C4-2B (cell line): Measurements from ENCODE around the gene GNGT2.

Experiments
- CTCF ChIP-seq: fragments of 450-650 bp; conservative IDR thresholded peaks from 2 replicates; pipeline ENCODE4 v1.5.1; 2017; ENCODE audit warnings: mild to moderate bottlenecking
- ZFX ChIP-seq: fragments of 450-650 bp; IDR thresholded peaks from 2 replicates; pipeline ENCODE4 v1.6.1; 2017

- no peak for TF ChIP-seq CTCF
- no peak for TF ChIP-seq ZFX
Observed at GRCh38 chr17:49225554-49226236, 15.3 kb upstream of the GNGT2 start.
